Hematopoietic multipotent progenitor cell treated with erythropoietin and hydrocortisone succinate and interleukin-3 and kit ligand, for 6 days (in vitro differentiated cells): ENCODE results near the gene CYB561.
A peak's percentile ranks its signal among the peaks of the same experiment; 100 is the strongest.

ENCODE experiments used
- DNase-seq: peaks from one replicate; pipeline ENCODE4 v3.0.0-alpha.2; 2015

CYB561 gene, protein sequence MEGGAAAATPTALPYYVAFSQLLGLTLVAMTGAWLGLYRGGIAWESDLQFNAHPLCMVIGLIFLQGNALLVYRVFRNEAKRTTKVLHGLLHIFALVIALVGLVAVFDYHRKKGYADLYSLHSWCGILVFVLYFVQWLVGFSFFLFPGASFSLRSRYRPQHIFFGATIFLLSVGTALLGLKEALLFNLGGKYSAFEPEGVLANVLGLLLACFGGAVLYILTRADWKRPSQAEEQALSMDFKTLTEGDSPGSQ

GRCh38 chr17:63445954-63446752, at the start of gene CYB561:
Gene CYB561 (minus strand): TSS chr17:63446306. CDS start chr17:63437547, 8,759 bp downstream.
- peak; percentile 75 for DNase-seq

DNA sequence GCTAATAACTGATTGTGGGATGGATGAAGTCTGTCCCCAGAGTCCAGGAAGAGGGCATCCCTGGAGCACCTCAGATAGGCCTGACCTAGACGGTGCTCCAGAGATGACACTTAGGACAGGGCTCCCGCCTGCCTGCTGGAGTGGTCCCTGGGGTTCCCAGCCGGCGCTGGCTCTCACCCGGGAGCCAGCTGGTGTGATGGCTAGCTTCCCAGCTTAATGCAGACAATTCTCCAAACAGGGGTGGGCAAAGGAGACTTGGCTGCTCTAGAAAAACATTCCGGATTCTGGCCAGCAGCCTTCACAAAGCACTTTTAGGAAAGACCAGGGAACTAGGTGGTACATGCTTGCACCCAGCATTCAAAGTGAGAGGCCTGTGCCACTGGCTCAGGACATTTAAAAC, 49.4 kb upstream of the CYB561 start:
- DNase-seq: no peak

GRCh38 chr17:63494300-63494928, 48.3 kb upstream of the CYB561 start:
- no peak for DNase-seq

- DNase-seq: no peak
Observed at GRCh38 chr17:63493411-63493810, 47.3 kb upstream of the CYB561 start.

- DNase-seq: no peak
Observed at GRCh38 chr17:63492940-63493339, 46.8 kb upstream of the CYB561 start.

- DNase-seq: no peak
Observed at GRCh38 chr17:63491977-63492618, 46.0 kb upstream of the CYB561 start.

DNA sequence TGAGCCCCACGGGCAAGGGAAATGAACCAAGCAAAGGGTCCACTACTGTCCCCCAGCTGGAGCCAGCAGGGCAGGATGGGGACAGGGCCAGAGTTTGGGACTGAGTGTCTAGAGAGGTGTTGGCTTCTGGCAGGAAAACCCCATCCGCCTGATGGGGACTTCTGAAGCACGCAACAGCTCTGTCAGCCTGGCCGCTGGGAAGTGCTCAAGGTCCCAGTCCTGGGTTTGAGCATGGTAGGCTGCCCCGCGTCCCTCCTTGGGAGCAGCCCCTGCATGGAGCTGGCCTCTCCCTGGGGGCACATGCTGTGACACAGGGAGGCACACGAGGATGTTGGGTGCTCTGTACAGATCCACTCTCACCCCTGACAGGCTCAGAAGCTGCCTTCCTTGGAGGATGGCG, 45.3 kb upstream of the CYB561 start:
- no peak for DNase-seq

DNA sequence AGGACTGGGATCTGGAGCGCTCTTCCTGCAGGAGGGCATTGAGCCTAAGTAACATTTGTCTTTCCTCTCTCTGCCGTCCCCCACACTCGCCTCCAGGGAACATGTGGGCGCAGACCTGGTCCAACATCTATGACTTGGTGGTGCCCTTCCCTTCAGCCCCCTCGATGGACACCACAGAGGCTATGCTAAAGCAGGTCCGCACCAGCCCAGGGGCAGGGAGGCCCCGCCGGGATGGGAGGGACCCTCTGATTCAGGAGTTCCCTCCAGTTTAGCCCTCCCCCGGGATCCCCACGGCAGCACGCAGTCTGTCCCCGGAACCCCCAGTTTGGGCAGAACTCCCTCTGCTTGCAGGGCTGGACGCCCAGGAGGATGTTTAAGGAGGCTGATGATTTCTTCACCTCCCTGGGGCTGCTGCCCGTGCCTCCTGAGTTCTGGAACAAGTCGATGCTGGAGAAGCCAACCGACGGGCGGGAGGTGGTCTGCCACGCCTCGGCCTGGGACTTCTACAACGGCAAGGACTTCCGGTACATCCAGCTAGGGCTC, 44.8 kb upstream of the CYB561 start:
- no peak for DNase-seq

DNA sequence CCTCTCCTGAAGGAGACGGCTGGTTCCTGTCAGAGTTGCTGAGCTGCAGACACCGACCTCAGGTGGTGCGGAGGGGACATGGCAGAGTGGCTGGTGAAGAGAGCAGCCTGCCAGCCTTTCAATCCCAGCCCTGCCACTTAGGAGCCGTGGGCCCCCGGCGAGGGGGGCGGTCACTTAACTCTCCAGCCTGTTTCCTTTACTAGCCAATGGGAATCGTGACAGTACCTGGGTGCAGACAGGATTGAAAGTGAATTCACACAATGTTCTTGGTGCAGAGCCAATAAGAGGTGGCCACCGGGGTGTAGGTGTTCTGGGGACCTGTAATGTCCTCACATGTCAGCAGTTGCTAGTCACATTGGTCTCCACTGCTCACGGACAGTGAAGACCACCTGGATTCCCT, 44.2 kb upstream of the CYB561 start:
- no peak for DNase-seq

GRCh38 chr17:63489291-63489690, 43.2 kb upstream of the CYB561 start:
- DNase-seq: no peak

DNA sequence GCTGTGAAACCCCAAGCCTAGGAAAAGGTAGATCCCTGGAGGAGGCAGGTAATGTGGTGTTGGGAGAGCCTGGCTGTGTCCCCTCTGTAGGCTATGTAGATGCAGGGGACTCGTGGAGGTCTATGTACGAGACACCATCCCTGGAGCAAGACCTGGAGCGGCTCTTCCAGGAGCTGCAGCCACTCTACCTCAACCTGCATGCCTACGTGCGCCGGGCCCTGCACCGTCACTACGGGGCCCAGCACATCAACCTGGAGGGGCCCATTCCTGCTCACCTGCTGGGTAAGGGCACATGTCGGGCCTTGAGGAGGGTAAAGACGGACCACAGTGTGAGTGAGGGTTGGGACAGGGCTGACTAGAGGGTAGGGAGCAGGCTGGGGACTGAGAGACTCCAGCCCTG, 42.7 kb upstream of the CYB561 start:
- no peak for DNase-seq

GRCh38 chr17:63487014-63487339, 40.9 kb upstream of the CYB561 start:
- DNase-seq: no peak

- no peak for DNase-seq
Observed at GRCh38 chr17:63486317-63487013, 40.4 kb upstream of the CYB561 start.

DNA sequence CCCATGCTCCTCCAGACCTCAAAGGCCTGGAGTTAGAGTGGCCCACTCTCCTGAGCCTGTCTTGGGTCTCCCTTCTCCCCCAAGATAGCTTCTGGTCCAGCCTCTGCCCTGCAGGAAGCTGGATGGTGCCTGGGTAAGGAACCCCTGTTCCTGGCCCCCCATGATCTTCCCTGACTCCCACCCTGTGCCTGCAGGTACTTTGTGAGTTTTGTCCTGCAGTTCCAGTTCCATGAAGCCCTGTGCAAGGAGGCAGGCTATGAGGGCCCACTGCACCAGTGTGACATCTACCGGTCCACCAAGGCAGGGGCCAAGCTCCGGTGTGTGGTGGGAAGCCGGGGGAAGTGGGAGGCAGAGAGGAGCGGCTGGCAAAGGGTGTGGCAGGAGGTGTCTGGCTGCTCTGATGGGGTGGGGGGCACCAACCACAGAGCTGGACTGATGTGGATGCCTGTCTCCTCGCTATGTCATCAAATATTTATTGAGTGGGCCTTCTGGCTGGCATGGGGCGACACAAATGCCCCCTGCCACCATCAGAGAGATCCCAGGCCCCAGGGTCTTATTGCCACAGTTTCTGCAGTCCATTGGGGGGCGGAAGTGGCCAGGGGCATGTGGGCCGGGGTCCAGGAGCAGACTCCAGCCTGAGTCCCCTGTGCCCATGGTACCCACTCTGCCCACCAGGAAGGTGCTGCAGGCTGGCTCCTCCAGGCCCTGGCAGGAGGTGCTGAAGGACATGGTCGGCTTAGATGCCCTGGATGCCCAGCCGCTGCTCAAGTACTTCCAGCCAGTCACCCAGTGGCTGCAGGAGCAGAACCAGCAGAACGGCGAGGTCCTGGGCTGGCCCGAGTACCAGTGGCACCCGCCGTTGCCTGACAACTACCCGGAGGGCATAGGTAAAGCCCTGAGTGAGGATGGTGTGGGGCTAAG, 37.8 kb upstream of the CYB561 start:
- DNase-seq: no peak

DNA sequence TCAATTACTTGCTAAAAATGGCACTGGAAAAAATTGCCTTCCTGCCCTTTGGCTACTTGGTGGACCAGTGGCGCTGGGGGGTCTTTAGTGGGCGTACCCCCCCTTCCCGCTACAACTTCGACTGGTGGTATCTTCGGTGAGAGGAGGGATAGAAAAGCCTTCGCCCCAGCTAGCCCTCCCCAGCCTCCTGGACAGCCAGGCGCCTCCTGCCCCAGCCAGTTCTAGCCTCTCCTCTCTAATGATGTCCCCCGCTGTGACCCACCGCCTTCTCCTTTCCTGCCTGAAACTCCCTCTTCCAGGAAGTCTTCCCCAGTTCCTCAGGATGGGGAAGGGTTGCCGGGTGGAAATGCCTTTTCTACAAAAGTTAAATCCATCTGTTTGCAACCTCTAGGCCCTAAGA, 36.9 kb upstream of the CYB561 start:
- DNase-seq: no peak

DNA sequence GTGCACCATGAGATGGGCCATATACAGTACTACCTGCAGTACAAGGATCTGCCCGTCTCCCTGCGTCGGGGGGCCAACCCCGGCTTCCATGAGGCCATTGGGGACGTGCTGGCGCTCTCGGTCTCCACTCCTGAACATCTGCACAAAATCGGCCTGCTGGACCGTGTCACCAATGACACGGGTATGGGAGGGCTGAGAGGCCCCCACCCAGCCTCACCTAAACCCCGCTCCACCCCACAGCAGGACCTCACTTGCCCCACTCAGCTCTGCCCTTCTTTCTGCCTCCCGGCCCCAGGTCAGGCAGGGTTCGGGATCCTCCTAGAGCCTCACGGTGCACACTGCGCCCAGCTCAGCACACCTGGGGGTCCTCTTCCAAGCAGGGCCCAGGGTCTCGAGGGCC, 36.4 kb upstream of the CYB561 start:
- no peak for DNase-seq

- no peak for DNase-seq
Observed at GRCh38 chr17:63481488-63481870, 35.4 kb upstream of the CYB561 start.

- peak; percentile 35 for DNase-seq
Observed at GRCh38 chr17:63480826-63481487, 34.9 kb upstream of the CYB561 start.

GRCh38 chr17:63480192-63480784, 34.2 kb upstream of the CYB561 start:
- DNase-seq: no peak

- DNase-seq: no peak
Observed at GRCh38 chr17:63479495-63480184, 33.5 kb upstream of the CYB561 start.
